Neural progenitor cell (in vitro differentiated cells): Measurements from ENCODE around the gene CAMSAP1. TPM values are rescaled to one million over a fixed set of nuclear protein-coding genes. Genes with fewer than 3 reads are reported as not detected.

ENCODE experiments used
- DNase-seq: peaks from one replicate; pipeline ENCODE4 v3.0.0-alpha.2; 2016; ENCODE audit warnings: low spot score
- H2AFZ ChIP-seq: fragments of 200-600 bp; sonication (generic); replicated peaks from 2 replicates; pipeline ENCODE4 v1.6.1; 2016; ENCODE audit warnings: antibody characterized with exemption
- H3F3A ChIP-seq: fragments of 200-600 bp; sonication (generic); 2 replicates; pipeline ENCODE4 v1.6.1; 2016; ENCODE audit warnings: antibody characterized with exemption, low read depth
- H3K27ac ChIP-seq: fragments of 200-600 bp; sonication (generic); 2 replicates; pipeline ENCODE4 v1.5.1; 2016; ENCODE audit warnings: mild to moderate bottlenecking
- H3K27me3 ChIP-seq: fragments of 200-600 bp; sonication (generic); 2 replicates; pipeline ENCODE4 v1.6.1; 2016; ENCODE audit warnings: mild to moderate bottlenecking, moderate library complexity
- H3K36me3 ChIP-seq: fragments of 200-600 bp; sonication (generic); 2 replicates; pipeline ENCODE4 v1.5.1; 2016
- H3K4me1 ChIP-seq: fragments of 200-600 bp; sonication (generic); 2 replicates; pipeline ENCODE4 v1.6.1; 2016; ENCODE audit warnings: mixed run types
- H3K4me2 ChIP-seq: fragments of 200-600 bp; sonication (generic); 2 replicates; pipeline ENCODE4 v1.6.1; 2016
- H3K4me3 ChIP-seq: fragments of 200-600 bp; sonication (generic); 2 replicates; pipeline ENCODE4 v1.5.1; 2016
- H3K79me2 ChIP-seq: fragments of 200-600 bp; sonication (generic); 2 replicates; pipeline ENCODE4 v1.6.1; 2016; ENCODE audit warnings: low read depth
- H3K9ac ChIP-seq: fragments of 200-600 bp; sonication (generic); 2 replicates; pipeline ENCODE4 v1.6.1; 2016
- H3K9me3 ChIP-seq: fragments of 200-600 bp; sonication (generic); 2 replicates; pipeline ENCODE4 v1.5.1; 2016; ENCODE audit warnings: low read depth
- H4K20me1 ChIP-seq: fragments of 200-600 bp; sonication (generic); 2 replicates; pipeline ENCODE4 v1.6.1; 2016; ENCODE audit warnings: low read depth
- H3K27ac Mint-ChIP-seq: 3 replicates; pipeline ENCODE4 v1.8.0; 2021; ENCODE audit warnings: mixed read lengths
- H3K27me3 Mint-ChIP-seq: 2 replicates; pipeline ENCODE4 v1.8.0; 2022; ENCODE audit warnings: low read depth, mild to moderate bottlenecking, inconsistent platforms, moderate library complexity, mixed read lengths; ENCODE audit not compliant: insufficient read depth
- H3K36me3 Mint-ChIP-seq: 3 replicates; pipeline ENCODE4 v1.8.0; 2021; ENCODE audit warnings: mixed read lengths
- H3K4me1 Mint-ChIP-seq: 3 replicates; pipeline ENCODE4 v1.8.0; 2021; ENCODE audit warnings: mixed read lengths
- H3K4me3 Mint-ChIP-seq: 3 replicates; pipeline ENCODE4 v1.8.0; 2021; ENCODE audit warnings: mild to moderate bottlenecking, moderate library complexity, mixed read lengths
- H3K9me3 Mint-ChIP-seq: 3 replicates; pipeline ENCODE4 v1.8.0; 2020; ENCODE audit warnings: mixed read lengths
- CTCF ChIP-seq: fragments of 200-600 bp; sonication (generic); IDR thresholded peaks from 2 replicates; pipeline ENCODE4 v1.5.1; 2017; ENCODE audit warnings: antibody characterized with exemption, mild to moderate bottlenecking
- EZH2 ChIP-seq: fragments of 200-600 bp; sonication (generic); IDR thresholded peaks from 2 replicates; pipeline ENCODE4 v1.6.1; 2017; ENCODE audit warnings: antibody characterized with exemption, mild to moderate bottlenecking, moderate library complexity
- EZH2phosphoT487 ChIP-seq: fragments of 200-600 bp; sonication (generic); IDR thresholded peaks from 2 replicates; pipeline ENCODE4 v1.6.1; 2017; ENCODE audit warnings: antibody characterized with exemption
- total RNA-seq: library from RNA; depleted of rRNA; stranded (reverse); fragments of >200 nt; gene quantifications from 2 replicates; pipeline ENCODE4 v1.2.3, GENCODE V29; 2015; ENCODE audit warnings: low replicate concordance

Gene CAMSAP1
- total RNA-seq, 1 donor from 2014 or later: 39.3 TPM

- Histone ChIP-seq H3K9ac (no peak overlapping the region), H3K27me3 (no peaks in the 10 kb centered on the region), H3K9me3 (peaks cover 7% of the 10 kb centered on the region), H2AFZ (no peak overlapping the region), H3K4me3 (no peak overlapping the region), H3K4me1 (peaks cover 27% of the 10 kb centered on the region), H3F3A (peaks cover 7% of the 10 kb centered on the region), H4K20me1 (peaks cover 54% of the 10 kb centered on the region), H3K27ac (no peak overlapping the region), H3K4me2 (no peak overlapping the region), H3K36me3 (peaks cover 7% of the 10 kb centered on the region), H3K79me2 (peaks cover 100% of the 10 kb centered on the region)
- Mint-ChIP-seq H3K36me3 (peaks cover 81% of the 10 kb centered on the region), H3K4me1 (peaks cover 14% of the 10 kb centered on the region), H3K27ac (no peak overlapping the region), H3K9me3 (peaks cover 76% of the 10 kb centered on the region), H3K4me3 (no peak overlapping the region), H3K27me3 (no peaks in the 10 kb centered on the region)
- TF ChIP-seq EZH2phosphoT487 (no peak), CTCF (no peak), EZH2 (no peak)
- no peak for DNase-seq
Measured at GRCh38 chr9:135901031-135901758, 6.2 kb downstream of the CAMSAP1 start.

GRCh38 chr9:135898634-135899407 is 8.5 kb downstream of the CAMSAP1 start:
- TF ChIP-seq CTCF (no peak), EZH2 (no peak)
- Histone ChIP-seq H3K79me2 (peaks cover 100% of the 10 kb centered on the region), H3K36me3 (peaks cover 22% of the 10 kb centered on the region), H2AFZ (no peak overlapping the region), H3K9me3 (peaks cover 20% of the 10 kb centered on the region), H3K4me2 (no peak overlapping the region), H4K20me1 (peaks cover 53% of the 10 kb centered on the region), H3K27me3 (no peaks in the 10 kb centered on the region), H3K4me1 (peaks cover 7% of the 10 kb centered on the region), H3K9ac (no peak overlapping the region), H3K27ac (no peak overlapping the region), H3K4me3 (no peak overlapping the region), H3F3A (peaks cover 11% of the 10 kb centered on the region)
- H3K27me3 Mint-ChIP-seq: no peaks in the 10 kb centered on the region
- H3K4me1 Mint-ChIP-seq: no peaks in the 10 kb centered on the region
- H3K9me3 Mint-ChIP-seq: peaks cover 84% of the 10 kb centered on the region
- H3K36me3 Mint-ChIP-seq: peaks cover 78% of the 10 kb centered on the region
- H3K27ac Mint-ChIP-seq: no peak overlapping the region
- no peak overlapping the region for H3K4me3 Mint-ChIP-seq
- no peak for DNase-seq

GRCh38 chr9:135896626-135897025 is 10.7 kb downstream of the CAMSAP1 start:
- Histone ChIP-seq H3K4me1 (peaks cover 6% of the 10 kb centered on the region), H2AFZ (no peak overlapping the region), H3K36me3 (peaks cover 22% of the 10 kb centered on the region), H3K9ac (no peak overlapping the region), H3K9me3 (peaks cover 20% of the 10 kb centered on the region), H3K27me3 (no peaks in the 10 kb centered on the region), H3F3A (peaks cover 5% of the 10 kb centered on the region), H3K4me3 (no peak overlapping the region), H4K20me1 (peaks cover 53% of the 10 kb centered on the region), H3K79me2 (peaks cover 100% of the 10 kb centered on the region), H3K4me2 (no peak overlapping the region), H3K27ac (no peak overlapping the region)
- no peaks in the 10 kb centered on the region for H3K27me3 Mint-ChIP-seq
- peaks cover 72% of the 10 kb centered on the region for H3K9me3 Mint-ChIP-seq
- peaks cover 5% of the 10 kb centered on the region for H3K4me1 Mint-ChIP-seq
- peaks cover 68% of the 10 kb centered on the region for H3K36me3 Mint-ChIP-seq
- no peak for DNase-seq
- no peak overlapping the region for H3K27ac Mint-ChIP-seq
- H3K4me3 Mint-ChIP-seq: no peak overlapping the region
- no peak for TF ChIP-seq CTCF
- no peak for TF ChIP-seq EZH2phosphoT487
- TF ChIP-seq EZH2: no peak
